Dermis microvascular lymphatic vessel endothelial cell (primary cell): Measurements from ENCODE around the gene ENG. TPM values are rescaled to one million over a fixed set of nuclear protein-coding genes. Genes with fewer than 3 reads are reported as not detected.
"Not testable (repeated sequence)": the region's sequence is repeated elsewhere in the genome, so short reads cannot be mapped to it uniquely, and the experiment has no call there.

Source experiments
- DNase-seq, 2 donors: peaks; one replicate each; pipeline versions ENCODE4 v3.0.0 to v3.0.0-alpha.2; 2010; ENCODE audit warnings: low read depth in 2 of 2
- total RNA-seq: library from RNA; depleted of rRNA; stranded (reverse); fragments of >200 nt; gene quantifications from 2 replicates; pipeline ENCODE4 v1.2.1, GENCODE V29; 2014

ENG gene
- total RNA-seq: 30.0 and 91.3 TPM in 2 replicates

DNA sequence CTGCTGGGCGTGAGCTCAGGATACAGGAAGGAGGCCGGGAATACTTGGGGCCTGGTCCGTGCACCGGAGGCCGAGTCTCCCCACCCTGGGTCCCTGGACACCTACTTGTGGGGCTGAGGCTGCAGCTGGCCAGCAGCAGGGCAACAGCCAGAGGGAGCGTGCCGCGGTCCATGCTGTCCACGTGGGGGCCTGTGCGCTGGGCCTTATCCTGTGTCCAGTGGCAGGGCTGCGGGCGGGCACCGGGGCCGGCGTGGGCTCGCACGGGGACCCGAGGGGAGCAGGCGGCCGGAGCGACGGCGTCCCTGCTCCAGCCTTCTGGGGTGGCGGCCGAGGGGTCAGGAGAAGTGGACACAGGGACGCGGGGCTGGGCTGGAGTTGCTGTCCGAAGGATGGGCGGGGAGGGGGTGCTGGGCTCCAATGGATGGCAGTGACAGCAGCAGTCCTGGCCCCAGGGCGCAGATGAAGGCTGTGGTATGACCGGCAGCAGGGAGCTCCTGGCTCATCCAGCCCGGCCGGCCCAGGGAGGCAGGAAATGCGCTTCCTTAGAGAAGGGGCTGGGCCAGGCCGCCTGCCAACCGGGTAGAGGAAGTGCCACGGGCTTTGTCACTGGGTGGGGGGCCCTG, at the start of gene ENG:
ENG (minus strand) TSS at position 475 of the 623 bp plus-strand sequence; CDS start at position 172, 303 bp downstream.
- DNase-seq: peak in 1 of 2 donors; percentile 86

DNA sequence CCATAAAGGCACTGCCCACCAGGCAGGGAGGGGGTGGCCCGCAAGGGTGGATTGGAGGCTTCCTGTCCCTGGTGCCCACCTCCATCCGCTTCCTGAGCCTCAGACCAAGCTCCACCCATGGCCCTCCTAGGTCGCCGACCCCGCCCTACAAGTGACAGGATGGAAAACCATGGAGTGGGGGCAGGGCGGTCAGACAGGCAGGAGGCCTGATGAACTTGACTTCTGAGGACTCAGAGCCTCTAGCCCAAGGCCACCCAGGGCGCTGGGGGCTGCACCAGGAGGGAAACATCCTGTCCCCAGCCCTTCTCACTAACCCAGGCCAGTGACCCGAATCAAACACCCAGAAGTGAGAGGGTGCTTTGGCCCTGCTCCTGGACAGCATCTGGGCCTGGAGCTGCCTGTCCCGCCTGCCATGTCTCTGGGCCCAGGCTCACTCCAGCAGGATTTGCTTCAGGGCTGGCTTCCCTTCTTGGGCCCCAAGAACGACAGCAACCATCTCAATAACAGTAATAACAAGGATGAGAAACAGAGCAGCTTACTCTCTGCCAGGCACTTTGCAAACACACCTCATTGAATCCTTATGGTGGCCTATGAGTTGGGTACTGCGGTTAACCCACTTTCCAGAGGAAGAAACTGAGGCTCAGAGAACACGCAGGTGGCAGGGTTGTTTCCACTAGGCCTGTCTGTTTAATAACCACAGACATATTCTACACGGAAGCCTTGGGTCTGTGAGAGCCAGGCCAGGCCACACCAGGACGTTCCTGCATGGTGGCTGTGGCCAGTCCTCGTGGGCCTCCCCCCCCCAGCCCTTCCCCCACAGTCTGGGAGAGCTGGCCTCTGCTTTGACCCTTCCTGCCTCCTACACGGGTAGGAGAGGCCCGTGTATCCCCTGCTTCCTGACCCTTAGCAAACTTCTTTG, 49.4 kb upstream of the ENG start:
- peak in 1 of 2 donors; percentile 46 for DNase-seq

DNA sequence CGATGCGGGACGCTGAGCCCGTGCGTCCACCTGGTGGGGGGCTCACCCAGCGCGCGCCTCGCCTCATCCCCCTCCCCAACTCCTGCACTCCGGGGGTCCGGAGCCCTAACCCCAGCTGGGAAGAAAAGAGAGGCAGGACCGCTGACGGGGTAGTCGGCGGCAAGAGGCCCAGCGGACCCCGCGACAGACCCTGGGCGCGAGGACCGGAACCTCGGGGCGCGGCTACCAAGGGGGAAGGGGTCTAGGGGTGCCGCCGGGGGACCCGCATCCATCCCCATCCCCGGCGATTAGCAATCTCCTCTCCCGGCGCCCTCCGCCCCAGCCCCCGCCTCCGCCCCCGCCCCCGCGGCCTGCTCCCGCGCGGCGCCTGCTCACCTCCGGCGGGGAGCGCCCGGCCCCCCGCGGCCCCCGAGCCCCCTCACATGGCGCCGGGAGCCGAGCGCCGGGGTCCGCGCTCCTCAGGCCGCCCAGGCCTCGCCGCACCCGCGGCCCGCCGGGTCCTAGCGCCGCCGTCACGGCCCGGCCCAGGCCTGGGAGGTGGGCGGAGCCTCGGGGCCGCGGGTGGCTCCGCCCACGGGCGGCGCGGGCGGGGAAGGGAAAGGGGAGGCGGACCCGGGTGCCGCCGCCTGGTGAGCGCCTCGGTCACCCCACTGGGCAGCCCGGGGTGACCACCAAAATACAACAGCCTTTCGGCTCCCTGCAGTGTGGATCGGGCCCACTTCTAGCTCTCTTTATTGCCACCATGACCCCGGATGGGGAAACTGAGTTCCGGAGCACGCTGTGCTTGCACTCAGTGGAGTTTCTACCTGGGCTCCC, 44.9 kb upstream of the ENG start, which contains the start of gene ST6GALNAC6:
ST6GALNAC6 (minus strand) TSS at position 476 of the 816 bp plus-strand sequence. CDS start 1,622 bp downstream, outside the sequence.
- DNase-seq: peak in 1 of 2 donors; percentile 78

DNA sequence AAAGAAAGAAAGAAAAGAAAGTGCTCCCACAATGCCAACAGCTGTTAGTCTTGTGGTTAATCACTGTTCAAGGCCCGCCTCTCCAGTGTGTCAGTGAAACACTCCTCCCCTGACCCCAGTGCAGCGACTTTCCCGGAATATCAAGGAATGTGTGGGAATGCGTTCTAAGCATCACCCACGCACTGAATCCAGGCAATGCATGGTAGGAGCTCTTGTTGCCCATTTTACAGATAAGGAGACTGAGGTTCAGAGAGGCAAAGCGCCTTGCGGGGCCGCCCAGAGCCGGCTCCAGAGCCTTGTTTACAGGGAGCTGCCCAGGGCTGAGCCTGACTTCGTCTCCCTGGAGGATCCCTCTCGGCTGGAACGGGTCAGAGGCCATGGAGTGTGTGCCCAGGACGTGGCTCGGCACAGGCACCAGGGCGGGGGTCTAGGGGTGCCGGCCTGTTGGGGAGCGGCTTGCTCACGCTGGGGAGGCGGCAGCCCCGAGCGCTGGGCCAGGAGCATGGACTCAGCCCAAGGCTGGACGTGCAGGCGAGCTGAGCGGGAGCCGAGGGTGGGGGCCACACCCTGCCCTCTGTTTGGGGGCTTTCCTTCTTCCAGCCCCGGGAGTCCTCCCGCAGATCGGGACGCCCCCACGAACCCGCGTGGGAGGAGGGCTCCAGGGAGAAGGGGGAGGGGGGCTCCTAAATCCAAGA, 44.1 kb upstream of the ENG start:
- peak in 1 of 2 donors; percentile 73 for DNase-seq

DNA sequence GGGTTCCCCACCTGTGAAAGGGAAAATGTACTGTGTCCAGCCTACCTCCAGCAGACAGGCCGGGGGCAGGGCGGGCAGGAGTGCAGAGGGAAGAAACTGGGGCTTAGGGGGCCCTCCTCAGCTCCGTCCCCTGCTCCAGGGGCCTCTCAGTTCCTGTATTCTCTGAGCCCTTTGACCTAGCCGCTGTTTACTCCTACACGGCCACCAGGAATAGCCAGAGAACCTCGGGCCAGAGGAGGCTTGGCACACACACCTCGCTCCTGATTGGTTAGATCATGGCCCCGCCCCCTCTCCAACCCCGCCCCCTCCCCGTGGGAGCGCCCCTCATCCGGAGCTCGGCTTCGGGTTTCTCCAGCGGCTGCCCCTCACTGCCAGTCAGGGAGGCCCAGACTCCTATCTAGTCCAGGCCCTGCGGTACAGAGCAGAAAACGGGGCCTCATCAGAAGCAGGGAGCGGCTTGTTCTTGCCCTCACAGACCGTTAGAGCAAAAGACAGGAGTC, 42.8 kb upstream of the ENG start:
- peak; percentile 63 to 89 for DNase-seq

DNA sequence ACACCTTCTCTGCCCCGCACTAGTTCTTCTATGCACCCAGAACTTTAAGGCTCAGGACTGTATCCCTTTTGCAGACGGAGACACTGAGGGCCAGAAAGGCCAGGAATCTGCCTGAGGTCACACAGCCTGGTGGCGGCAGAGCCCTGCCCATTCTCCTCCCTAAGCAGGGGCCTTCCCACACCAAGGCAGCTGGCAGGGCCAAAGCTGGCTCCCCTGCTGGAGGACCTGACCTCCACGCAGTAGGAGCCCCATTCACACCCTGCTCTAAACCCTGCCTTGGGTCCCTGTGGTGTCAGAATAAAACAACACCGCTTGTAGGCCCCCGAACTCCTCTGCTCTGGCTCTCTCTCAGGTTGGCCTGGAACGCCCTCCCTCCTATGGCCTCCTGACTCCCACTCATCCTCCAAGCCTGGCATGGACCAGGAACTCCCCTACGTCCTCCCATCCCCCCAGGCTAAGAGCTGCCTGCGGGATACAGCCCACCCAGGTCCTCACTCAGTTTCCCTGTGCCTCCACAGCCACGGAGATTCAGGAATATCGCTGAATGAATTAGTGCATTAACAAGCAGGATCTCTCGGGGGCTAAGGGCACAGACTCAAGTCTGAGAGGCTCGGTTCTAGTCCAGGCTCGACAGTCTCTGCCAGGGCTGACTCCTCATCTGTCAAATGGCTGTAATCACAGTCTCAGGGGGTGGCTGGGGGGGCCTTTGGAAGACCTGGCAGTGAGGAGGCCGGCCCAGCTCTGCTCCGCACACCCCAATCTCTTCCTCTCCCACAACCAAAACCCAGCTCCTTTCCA, 42.1 kb upstream of the ENG start:
- DNase-seq: no peak

DNA sequence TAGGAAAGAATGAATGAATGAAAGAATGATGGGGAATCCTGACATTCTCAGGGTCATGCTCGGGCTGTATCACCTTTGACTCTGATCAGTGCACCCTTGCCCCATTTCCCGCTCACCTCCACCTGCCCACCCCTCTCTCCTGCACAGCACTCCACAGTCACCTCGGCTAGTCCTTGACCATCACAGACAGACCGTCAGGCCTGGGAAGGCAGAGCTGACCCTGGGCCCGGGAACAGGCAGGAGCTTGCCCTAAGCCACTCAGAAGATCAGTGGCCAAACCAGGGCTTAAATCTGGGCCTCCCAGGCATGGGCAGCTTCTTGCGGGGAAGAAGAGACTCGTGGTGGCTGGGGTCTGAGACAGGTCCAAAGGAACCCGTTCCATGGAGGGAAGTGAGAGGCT, 41.4 kb upstream of the ENG start:
- no peak for DNase-seq

DNA sequence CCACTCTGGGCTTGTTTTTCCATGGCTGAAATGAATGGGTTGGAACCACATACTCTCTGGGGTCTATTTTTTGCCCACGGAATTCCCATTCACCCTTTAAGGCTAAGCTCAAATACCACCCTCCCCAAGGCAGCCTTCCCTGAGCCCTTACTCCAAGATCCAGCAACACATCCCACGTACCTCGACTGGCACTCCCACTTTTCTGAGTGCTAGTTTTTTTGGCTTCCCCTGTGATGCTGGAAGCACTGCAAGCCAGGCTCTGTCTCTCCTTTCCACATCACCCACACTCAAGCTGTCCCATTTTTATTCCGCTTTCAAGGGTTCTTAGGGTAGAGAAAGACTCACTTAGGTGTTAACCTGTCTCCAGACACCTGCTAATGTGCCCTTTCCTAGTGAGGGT, 38.9 kb upstream of the ENG start:
- no peak for DNase-seq

DNA sequence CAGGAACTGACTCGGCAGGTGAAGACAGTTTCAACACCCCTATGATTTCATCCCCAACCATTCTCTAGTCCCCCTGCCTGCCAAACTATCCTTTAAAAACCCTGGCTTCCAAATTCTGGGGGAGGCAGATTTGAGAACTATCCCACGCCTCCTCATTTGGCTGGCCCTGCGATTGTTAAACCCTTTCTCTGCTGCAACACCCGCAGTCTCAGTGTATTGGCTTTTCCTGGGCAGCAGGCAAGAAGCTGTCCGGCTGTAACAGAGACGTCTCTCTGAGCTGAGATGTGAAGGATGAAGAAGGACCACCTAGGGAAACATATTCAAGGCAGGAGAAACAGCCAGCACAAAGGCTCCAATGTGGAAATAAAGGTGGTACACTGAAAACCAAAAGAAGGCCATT, 38.4 kb upstream of the ENG start:
- no peak for DNase-seq

DNA sequence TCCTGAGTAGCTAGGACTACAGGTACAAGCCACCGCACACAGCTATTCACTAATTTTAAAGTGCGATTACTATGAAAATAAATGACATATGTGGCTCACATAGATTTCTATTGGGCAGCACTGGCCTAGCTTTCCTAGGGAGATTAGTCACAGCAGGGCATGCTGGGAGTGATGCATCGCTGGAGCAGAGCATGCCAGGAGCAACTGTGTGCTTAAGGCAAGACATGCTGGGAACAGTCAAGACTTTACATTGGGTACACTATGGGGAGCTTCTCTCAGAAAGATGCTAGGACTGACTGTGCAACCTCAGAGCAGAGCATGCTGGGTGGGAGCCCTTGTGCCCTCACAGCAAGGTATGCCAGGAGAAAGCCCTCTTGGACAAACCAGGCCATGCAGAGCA, 35.6 kb upstream of the ENG start:
- DNase-seq: no peak

DNA sequence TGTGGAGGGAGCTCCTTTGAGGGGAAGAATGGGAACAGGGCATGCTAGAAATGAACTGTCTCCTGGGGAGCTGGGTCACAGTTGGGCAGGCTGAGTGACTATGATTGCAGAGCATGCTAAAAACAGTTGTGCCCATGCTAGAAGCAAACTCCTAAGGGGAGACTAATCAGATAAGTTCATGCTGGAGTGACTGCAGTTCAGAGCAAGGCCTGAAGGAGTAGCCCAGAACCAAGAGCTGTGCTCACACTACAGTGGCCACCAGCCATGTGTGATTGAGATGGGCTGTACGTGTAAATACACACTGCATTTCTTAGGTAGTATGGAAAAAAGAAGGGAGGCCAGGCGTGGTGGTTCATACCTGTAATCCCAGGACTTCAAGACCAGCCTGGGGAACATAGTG, 33.3 kb upstream of the ENG start:
- no peak for DNase-seq

DNA sequence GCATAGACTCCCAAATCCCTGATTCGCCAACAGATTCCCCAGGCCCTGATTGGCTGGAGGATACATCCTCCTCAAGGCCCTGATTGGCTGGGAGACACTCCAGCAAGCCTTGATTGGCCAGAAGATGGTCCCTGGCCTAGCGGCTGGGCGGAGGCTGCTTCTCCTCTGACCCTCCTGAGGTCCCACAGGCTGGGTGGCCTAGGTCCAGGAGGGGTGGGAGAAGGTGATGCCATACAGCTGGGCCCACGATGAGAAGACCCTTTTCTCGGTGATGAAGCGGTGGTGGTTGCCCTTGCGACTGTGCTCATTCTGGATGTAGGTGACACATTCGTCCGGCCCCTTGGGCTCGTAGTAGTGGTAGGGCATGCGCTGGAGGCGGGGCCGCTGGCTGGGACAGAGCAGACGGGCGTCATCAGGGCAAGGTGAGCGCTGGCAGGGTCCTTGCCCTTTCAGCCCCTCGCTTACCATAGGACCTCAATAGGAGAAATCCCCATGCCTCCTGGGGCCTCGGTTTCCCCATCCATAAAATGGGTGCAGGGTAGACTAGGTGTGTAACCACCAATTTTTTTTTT, 32.0 kb upstream of the ENG start:
- DNase-seq: no peak

DNA sequence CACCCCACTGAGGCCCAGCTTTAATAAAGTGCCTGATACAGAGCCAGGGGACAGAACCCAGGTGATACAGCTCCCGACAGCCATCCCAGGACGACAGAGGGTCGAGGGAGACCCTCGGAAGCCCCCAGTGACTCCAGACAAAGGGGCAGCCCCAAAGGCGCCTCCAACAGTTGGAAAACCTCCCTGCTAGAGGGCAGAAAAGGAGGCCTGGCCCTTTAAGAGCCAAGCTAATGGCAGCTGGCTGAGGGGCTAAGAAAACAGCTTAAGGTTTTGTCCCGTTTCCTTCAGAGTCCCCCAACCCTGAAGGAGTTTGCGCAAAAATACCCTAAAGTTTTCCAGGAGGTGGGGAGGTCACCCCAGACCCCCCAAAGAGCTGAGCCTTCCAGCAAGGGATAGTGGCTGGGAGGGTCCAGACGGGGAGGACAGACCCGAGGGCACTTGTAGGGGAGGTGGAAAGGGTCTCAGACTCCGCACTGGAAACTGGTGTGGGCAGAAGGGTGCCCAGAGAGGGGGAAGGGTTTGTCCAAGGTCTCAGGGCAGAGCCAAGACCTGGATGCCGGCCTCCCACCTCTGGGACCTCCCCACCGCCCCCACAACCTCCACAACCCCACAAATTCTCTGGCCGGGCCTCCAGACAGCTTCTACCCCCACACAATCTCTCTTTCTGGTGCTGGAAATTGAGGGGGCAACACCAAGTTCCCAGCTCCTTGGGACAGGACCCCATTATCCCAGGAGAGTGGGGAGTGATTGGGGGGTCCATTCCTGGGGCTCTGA, 31.2 kb upstream of the ENG start:
- DNase-seq: no peak

DNA sequence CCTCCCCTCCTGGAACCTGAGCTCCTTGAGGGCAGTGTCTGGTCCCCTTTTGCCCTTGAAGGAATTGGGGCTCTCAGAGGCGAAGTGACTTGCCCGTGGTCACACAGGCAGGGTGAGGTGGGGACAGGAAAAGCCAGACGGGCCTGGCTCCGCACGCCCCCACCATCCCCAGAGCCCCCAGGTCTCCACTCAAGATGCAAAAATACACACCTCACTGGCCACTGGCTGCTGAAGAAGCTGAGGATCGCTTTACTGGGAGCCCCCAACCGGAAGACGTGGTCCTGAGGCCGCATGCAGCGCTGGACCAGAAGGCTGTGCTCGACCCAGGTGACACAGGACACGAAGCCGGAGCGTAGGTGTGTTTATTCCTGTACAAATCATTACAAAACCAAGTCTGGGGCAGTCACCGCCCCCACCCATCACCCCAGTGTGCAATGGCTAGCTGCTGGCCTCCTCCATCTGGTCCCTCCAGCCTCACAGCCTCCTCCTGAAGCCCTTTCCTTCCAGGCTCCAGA, 30.6 kb upstream of the ENG start:
- no peak for DNase-seq

DNA sequence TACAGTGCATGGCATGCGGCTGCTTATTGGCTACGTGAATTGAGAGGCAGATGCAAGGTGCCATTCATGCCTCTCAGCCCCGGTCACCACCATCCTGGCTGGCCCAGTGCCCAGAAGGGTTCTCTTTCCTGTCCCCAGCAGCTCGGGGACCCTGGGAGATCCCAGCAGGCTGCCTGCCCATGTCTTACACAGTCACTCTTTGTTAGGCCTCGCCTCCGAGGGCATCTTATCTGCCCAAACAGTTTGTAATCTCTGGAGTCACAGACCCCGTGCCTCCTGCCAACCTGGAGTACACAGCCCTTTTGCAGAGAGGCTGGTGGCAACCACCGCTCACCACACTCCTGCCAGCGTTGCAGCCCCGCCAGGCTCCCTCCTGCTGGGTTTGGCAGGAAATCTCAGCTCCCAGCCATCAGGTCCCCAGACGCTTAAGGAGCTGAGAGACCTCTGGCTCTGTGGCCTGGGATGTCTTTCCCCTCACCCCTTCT, 30.0 kb upstream of the ENG start:
- no peak for DNase-seq

DNA sequence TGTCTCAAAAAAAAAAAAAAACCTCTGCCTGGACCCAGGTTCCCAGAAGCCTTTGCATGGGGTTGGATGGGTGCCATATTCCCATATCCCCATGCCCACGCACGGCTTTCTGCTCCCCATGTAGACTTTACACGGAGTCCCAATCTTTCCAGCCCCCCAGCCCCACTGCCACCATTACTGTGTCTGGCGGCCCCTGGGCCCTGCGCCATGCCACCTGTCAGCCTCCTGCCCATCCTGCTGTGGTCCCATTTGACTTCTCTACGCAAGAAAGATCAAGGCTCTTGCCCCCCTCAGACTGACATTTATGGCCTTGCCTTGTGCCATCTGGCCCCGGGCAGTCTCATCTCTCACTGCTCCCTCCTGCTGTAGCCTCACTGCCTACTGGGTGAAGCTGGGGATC, 29.5 kb upstream of the ENG start:
- no peak for DNase-seq

DNA sequence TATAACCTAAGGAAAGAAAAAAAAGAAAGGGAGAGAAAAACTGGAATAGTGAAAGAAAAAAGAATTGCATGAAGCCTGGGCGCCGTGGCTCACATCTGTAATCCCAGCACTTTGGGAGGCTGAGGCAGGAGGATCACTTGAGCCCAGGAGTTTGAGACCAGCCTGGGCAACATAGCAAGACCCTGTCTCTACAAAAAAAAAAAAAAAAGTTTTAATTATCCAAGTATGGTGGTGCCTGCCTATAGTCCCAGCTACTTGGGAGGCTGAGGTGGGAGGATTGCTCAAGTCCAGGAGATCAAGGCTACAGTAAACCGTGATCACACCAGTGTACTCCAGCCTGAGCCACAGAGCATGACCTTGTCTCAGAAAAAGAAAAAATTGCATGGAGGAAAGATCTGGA, 27.3 kb upstream of the ENG start:
- not testable (repeated sequence) for DNase-seq

DNA sequence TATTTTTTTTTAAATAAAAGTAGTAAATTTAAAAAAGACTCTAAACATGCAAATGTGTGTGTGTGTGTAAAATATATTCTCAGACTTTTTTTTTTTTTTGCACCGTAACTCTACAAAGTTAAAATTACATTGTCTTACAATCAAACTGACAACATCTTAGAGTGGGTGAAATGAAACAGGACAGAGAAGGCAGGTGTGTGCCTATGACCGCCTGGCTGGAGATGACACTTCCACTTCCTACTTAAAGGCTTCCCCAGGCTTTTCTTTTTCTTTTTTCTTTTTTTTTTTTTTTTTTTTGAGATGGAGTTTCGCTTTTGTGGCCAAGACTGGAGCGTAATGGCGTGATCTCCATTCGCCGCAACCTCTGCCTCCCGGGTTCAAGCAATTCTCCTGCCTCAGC, 25.7 kb upstream of the ENG start:
- no peak for DNase-seq
